ENCODE data around the gene RGS14.

DNA sequence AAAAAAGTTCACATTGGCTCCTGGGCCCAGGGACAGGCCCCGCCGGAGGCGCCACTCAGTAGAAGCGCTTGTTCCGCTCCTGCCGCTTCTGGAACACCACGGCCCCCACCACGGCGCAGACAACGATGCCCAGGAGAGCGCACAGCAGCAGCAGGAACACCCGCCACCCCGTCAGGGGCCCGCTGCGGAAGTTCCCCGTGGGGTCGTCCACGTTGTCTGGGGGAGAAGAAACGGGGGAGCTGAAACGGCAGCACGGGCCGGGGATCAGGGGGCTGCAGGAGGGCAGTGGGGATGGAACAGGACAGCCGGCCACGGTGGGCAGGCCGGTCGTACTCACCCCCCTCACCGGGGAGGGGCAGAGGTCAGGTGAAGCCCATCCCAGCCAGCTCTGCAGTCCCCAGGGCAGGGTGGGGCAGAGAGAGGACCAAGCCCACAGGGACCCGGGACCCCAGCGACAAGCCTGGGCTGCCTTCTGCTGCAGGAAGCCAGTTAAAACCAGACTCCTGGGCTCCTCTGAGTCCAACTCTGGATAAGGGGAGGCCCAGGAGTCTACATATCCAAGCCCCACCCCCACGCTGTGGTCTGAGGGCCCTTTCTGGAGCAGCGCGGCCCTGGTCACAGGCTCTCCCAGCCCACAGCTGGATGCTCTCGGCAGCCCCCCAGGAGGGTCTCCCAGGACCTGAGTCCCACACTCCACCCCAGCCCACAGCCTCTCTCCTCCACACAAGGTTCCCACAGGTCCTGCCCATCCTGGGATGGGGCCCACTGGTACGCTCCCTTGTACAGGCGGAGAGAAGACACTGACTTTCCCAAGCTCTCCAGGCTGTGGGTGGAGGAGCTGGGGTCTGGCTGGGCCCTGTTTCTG, 25.5 kb upstream of the RGS14 start:
- TF ChIP-seq, protein P1, sequence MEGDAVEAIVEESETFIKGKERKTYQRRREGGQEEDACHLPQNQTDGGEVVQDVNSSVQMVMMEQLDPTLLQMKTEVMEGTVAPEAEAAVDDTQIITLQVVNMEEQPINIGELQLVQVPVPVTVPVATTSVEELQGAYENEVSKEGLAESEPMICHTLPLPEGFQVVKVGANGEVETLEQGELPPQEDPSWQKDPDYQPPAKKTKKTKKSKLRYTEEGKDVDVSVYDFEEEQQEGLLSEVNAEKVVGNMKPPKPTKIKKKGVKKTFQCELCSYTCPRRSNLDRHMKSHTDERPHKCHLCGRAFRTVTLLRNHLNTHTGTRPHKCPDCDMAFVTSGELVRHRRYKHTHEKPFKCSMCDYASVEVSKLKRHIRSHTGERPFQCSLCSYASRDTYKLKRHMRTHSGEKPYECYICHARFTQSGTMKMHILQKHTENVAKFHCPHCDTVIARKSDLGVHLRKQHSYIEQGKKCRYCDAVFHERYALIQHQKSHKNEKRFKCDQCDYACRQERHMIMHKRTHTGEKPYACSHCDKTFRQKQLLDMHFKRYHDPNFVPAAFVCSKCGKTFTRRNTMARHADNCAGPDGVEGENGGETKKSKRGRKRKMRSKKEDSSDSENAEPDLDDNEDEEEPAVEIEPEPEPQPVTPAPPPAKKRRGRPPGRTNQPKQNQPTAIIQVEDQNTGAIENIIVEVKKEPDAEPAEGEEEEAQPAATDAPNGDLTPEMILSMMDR (IDR thresholded peaks at IDR 0.05): no peak
- no peak for TF ChIP-seq POLR2A (IDR thresholded peaks at IDR 0.05)

Data from testis (tissue), 2 donors.